CD4-positive, alpha-beta T cell treated with Interleukin-4 for 1 hour (primary cell): ENCODE results near the gene TLR10.
"Not testable (repeated sequence)": the region's sequence is repeated elsewhere in the genome, so short reads cannot be mapped to it uniquely, and the experiment has no call there.

Source experiments
- DNase-seq, 2 donors: peaks; one replicate each; pipeline ENCODE4 v3.0.0-alpha.2; 2020 to 2022

TLR10 gene

DNA sequence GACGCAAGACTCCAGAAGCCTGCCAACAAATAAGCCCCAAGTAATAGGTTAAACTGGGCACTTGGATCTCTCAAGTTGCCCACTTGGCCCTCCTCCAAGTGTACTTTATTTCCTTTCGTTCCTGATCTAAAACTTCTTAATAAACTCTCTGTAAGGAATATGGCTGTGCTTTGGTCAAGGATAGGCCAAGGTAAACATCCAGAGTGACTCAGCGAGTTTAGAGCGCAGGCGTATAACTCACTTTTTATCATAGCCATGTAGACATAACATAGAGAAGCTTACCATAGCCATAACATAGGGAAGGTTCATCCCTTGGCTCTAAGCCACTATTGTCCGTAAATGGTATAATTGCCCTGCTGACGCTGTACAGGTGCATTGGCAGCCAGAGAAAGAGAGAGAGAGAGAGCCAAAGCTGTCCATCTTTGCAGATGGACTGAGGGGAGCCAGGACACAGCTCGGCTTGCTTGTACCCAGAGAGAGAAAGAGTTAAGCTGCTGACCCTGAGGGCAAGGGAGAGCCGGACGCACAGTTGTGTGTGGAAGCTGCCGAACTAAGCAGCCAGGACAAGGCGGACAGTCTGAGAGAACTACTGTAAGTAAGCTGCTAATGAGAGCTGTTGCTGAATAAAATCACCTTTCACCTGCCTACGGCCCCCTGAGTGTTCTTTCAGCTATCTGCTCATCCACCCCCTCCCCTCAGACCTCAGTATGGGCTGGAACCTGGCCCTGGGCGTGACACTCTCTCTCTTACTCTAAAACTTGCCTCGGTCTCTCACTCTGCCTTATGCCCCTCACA lies 20.0 kb upstream of the TLR10 start:
- DNase-seq = no peak

DNA sequence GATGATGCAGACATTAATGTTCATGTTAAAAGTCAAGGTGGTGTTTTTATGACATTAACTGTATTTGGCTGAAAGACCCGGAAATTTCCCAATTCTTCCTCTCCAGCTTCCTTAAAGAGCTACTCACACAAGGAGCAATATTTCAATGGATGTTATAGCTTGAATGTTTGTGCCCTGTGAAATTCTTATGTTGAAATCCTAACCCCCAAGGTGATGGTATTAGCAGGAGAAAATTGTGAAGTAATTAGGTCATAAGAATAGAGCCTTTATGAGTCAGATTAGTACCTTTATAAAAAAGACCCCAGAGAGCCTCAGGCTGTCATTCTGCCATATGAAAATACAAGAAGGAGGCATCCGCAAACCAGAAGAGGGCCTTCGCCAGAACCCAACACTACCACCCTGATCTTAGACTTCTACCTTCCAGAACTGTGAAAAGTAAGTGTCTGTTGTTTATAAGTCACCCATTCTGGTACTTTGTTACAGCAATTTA lies 18.2 kb upstream of the TLR10 start:
- no peak for DNase-seq

DNA sequence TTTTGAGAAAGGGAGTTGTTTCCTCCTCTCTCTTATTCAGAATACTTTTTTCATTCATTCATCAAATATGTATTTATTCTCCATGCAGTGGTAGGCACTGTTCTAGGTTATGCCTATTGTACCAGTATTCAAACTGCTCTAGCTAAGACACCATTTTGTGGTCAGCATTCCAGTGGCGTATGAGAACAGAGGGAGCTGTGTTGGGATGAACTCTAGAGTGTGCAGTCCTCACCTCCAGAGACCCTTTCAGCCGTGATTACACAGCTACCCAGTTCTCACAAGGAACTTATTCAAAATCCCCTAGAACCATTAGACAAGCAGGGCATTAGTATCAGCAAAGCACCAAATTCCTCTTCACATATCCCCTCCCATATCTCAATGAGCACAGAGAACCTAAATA lies 17.6 kb upstream of the TLR10 start:
- no peak for DNase-seq

DNA sequence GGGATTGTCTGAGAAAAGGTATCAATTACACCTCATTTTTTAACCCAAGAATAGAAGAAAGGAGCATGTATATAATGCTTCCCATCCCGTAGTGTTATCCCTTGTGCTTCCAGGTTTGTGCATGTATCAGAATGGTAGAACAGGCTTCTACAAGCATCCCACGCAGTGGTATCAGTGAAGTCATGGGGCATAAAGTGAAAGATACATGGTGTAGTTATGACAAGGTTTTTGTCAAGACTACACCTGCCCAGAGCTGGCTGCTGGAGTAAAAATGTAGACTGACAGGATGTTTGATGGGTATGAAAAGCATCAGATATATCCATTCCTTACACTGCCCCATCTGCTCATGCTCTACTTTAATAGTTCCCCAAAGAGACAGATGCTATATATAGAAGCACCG lies 12.3 kb upstream of the TLR10 start:
- DNase-seq = no peak

DNA sequence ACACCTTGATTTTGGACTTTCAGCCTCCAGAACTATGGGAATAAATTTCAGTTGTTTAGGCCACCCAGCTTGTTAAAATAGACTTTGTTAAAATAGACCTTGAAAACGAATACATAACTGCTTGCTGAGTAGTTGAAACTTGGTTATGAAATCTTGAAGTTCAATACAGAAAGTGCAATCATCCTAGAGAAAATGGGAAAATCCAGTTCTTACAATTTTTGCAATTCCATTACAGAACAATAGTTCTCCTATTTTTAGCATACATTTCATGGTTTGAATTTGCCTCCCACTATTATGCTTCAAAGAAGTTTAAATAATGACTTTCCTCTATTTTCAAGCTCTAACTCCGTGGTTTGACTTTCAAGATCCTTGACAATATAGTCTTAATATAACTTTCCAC lies 11.3 kb upstream of the TLR10 start:
- DNase-seq = no peak

DNA sequence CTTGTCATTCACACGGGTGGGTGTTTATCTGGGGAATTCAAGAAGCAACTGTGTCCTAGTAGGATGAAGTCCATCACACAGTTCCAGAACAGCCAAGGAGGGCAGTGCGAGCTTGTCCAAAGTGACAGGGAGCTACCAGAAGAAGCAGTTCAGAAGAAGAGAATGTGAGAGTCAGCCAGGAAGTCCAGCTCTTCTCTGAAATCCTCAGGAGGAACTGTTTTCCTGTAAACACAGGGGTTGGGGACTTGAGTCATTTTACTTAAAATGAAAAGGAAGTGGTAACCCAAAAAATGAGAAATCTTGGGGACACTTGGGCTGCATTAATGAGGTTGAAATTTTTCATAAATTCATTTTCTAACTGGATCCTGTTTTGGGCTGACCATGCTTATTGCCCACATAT lies 8.2 kb upstream of the TLR10 start:
- no peak for DNase-seq

DNA sequence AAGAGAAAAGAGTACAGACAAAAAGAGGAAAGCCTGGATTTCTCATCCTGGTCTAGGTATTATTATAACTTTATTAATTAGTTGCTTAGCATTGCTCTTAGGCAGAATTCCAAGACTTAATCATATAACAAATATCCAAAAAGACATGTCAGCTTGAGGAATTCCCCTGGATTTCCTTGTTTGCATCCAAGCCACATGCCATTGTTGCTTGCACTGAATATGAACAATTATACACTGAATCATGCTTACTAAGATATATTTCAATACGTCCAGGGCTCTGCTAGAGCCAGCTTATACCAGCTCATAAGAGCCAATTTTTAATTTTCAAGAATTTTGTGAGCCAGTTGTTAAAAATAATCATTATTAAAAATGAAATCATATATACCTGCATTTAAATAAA lies 5.5 kb upstream of the TLR10 start:
- DNase-seq = no peak

DNA sequence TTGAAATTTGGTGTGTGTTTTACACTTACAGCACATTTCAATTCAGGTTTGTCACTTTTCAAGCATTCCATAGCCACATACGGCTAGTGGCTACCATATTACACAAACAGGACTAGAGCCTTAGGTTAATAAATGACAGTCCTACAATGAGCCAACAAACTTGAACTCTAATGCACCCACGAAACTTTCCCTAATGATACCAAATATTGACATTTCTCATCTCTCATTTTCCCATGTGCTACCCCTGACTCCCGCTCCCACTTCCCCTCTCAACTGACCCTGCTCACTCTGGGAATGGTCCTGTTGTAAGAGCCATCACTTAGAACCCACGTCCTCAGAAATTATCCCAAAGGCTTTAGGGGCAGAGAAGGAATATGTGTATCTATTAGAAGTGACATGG lies 4.9 kb upstream of the TLR10 start:
- DNase-seq = no peak

DNA sequence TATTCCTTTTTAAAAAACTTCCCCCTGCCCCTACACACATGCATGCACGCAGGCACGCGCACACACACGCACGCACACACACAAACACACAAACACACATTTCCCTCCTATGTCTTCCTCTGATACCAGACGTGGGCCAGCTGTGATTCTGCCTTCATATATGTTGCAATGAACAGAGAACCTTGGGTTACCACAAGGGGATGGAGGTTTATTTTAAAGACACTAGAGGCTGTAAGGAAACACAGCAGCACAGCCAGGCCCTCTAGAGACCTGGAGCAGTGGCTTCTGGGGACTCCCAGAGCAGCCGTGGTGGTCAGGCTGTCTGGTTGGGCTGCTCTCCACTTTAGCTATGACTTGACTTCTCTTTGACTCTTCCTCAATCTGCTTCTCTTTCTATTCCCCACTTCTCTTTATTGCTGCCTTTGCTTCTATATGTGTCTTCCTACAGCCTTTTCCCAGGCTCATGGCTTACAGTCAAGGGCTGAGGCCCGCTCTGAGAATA lies 3.2 kb upstream of the TLR10 start:
- peak in 1 of 2 donors; percentile 45 for DNase-seq

DNA sequence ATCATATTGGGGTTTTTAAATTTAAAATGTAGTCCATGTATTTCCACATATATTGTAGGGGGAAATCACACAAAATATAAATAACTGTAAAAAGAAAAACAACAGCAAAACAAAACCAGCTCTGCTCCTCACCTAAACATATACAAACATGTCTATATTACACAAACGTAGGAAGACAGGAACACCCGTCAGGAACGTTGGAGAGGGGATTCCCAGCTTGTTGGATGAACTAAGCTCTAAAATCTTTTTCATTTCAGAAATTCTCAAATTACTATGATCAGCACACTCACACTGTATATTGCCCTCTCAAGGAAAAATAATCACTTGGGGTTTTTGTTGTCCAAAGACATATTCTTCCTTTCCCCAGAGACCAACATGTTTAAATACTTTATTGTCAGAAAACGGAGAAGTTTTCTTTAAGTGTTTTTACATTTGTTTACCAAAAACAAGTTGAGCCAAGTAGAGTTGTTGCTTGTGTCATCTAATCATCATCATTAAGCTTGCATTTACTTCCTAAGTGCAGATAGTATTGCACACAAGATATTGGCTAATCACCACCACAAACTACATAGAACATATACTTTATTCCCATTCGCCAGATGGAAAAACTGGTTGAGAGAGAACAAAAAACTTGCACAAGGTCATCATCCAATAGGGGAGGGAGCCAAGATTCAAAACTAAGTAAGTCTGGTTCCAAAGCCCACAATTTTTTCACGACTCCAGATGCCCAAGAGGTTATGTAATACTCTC lies 2.4 kb upstream of the TLR10 start:
- DNase-seq = no peak

DNA sequence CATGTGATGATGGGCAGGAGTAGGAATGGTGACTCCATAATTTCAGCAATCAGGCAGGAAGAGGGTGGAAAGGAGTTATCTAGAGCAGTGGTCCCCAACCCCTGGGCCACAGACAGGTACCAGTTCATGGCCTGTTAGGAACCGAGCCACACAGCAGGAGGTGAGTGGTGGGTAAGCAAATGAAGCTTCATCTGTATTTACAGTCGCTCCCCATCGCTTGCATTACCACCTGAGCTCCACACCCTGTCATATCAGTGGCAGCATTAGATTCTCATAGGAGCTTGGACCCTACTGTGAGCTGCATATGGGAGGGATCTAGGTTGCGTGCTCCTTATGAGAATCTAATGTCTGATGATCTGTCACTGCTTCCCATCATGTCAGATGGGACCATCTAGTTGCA lies 1.4 kb upstream of the TLR10 start:
- no peak for DNase-seq

DNA sequence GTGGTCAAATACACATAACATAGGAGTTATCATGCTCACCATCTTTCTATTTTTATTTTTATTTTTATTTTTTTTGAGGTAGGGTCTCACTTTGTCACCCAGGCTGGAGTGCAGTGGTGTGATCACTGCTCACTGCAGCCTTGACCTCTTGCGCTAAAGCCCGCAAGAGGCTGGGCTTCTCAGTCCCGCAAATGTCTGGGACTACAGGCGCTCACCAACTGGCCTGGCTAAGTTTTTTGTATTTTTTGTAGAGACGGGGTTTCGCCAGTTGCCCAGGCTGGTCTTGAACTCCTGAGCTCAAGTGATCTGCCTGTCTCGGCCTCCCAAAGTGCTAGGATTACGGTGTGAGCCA lies 295 bp upstream of the TLR10 start:
- DNase-seq = no peak

DNA sequence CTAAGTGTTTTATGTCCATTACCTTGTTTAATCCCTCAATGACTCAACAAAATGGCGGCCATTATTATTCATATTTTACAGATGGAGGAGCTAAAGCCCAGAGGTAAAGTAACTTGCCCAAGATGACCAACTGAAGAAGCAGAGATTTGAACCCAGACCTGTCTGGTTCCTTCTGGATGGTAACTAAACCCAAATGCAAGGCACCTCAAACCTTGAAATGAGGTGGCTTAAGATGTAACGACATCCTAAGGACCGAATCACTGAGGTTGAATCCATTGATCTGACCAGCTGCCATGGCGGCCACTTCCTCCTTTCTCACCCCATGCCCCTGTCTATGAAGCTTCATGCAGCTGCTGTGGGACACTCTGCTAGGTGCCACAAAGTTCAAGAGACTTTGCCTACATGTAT lies 932 bp downstream of the TLR10 start:
- no peak for DNase-seq

DNA sequence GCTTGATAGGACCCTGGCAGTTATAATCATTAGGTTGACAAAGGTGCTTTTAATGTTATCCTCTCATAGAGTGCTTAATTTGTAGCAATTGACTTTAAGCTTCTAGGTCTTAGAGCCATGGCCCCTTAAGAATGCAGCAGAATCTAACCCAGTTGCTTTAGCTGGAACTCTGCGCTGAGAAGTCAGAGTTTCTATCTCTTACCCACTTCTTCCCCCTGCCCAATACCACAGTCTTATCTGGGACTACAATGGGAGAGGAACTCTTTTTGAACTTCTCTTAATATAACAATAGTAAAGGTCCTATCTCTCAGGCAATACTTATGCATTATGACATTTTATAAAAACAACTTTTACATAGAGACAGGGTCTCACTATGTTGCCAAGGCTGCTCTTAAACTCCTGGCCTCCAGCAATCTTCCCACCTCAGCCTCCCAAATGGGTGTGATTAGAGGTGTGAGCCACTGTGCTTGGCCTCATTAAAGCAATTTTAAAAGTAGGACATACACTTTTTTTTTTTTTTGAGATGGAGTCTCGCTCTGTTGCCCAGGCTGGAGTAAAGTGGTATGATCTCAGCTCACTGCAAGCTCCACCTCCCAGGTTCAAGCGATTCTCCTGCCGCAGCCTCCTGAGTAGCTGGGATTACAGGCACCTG lies 1.8 kb downstream of the TLR10 start:
- peak in 1 of 2 donors; percentile 28 for DNase-seq

DNA sequence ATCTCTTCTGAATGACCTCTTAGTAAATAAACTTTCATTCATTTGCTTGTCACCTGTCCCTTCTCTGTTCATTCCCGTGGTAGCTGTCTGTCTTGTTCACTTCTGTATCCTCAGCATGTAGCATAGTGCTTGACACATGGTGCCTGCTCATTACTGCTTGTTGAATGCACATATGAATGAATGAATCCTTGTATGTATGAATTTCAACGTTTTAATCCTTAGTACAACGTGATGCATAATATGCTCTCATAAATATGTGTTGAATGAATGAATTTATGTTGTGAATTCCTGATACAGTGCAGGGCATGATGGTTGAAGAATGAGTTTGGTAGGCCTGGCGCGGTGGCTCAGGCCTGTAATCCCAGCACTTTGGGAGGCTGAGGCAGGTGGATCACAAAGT lies 3.0 kb downstream of the TLR10 start:
- DNase-seq = no peak

DNA sequence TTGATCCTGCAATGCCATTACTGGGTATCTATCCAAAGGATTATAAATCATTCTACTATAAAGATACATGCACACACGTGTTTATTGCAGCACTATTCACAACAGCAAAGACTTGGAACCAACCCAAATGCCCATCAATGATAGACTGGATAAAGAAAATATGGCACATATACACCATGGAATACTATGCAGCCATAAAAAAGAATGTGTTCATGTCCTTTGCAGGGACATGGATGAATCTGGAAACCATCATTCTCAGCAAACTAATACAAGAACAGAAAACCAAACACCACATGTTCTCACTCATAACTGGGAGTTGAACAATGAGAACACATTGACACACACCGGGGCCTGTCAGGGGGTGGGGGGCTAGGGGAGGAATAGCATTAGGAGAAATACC lies 4.9 kb downstream of the TLR10 start:
- DNase-seq = not testable (repeated sequence)

DNA sequence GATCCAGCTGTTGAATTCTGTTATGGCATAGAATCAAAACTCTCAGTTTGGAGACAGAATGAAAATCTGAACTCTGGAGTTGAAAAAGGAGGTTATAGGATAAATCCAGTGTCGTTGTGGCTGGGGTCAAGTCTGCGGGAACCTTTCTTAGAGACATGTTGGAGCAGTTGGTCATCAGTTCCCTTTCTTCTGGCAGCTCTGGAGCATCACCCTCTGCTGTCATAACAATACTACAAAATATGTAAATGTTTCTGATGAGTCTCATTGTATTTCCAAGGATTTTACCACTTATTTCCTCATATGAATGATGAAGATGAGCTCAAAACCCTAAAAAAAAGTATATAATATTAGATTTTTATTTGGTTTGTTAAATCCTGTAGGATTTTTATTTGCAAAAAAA lies 7.5 kb downstream of the TLR10 start:
- no peak for DNase-seq

DNA sequence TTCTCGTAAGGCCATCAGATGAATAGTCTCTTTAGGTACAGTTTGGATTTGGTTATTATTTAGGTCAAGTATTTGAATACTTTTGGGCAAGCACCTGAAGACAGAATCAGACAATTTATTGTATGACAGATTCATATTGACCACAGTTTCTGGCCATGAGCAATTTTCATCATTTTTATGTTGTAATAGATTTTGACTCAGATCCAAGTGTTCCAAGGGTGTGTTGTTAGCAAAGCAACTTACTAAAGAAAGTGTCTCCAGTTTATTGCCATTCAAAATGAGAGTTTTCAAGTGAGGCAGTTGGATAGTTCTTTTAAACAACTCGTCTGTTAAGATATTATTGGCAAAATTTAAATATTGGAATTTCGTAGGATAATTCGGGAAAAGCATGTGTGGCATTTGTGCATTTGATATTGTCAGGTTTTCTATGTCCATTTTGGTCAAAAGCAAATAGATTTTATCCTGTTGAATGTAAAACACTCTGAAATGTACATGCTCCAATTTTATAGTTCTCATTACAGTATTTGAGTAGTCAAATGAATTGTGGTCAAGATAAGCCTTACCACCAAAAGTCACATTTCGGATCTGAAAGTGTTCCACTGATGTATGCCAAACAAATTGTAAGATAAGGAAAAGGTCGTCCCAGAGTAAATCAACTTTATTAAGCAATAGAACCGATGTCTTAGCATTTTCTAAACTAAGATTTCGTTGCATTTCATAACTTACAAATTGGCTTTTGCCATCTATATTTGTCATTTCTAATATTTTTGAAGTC lies 8.4 kb downstream of the TLR10 start:
- DNase-seq = no peak

DNA sequence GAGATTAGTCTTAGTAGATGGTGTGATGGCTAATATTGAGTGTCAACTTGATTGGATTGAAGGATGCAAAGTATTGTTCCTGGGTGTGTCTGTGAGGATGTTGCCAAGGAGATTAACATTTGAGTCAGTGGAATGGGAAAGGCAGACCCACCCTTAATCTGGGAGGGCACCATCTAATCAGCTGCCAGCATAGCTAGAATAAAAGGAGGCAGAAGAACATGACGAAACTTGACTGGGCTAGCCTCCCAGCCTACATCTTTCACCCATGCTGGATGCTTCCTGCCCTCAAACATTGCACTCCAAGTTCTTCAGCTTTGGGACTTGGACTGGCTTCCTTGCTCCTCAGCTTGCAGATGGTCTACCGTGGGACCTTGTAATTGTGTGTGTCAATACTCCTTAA lies 12.5 kb downstream of the TLR10 start:
- not testable (repeated sequence) for DNase-seq

DNA sequence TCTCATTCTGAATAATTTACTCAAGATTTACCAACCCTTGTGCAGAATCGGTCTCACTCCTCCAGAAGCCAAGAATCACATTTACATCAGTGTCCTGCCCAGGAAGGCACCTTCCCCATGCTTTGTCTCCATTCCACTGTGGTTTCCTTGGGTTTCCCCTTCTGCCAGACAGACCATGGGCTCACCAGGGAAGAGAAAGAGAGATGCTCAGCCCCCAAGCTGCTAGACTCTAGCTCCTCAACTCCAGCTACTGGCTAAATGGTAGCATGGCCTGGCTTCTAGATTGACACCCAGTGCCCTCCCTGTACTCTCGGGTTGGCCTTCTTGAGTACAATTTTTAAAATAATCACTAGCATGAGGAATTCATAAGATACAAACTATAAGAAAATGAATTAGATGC lies 12.9 kb downstream of the TLR10 start:
- no peak for DNase-seq

DNA sequence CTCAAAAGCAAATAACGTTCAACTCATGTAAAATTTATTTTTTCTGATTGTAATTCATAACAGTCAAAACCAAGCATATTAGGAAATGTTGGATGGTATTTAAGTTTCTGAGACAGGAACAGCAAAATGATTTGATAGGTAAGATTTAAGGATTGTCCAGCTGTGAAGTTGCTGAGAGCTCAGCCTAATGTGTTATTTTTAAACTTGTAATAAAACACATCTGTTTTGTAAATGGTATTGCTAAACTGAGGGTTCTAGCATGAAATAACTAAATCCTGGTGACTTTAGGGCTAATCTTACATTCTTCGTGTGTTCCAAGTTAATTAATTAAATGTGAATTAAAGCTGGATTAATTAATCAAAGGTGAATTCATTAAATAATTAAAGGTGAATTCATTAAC lies 13.3 kb downstream of the TLR10 start:
- no peak for DNase-seq

DNA sequence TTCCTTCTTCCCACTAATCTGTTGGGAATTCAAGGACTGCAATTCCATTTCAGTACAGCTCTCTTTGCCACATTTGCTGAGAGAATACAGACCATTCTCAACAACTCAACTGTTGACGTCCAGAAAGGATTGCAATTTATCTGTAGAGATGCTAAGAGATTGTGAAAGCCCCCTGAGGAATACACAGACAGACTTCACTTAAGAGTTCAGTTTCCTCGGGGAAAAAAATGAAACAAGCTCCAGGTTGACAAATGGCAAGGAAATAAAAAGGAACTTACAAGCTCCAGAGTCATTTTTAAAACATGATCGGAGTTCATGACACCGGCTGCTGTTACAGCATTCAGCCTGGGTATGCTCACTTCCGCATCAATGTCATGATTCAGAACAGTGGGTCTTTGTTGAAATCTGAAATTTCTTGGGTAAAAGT lies 13.8 kb downstream of the TLR10 start:
- DNase-seq = no peak

DNA sequence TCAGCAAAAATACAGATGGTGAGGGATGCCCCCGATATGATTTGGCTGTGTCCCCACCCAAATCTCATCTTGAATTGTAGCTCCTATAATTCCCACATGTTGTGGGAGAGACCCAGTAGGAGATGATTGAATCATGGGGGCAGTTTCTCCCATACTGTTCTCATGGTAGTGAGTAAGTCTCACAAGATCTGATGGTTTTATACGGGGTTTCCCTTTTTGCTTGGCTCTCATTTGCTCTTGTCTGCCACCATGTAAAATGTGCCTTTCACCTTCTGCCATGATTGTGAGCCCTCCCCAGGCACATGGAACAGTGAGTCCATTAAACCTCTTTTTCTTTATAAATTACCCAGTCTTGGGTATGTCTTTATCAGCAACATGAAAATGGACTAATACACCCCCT lies 15.8 kb downstream of the TLR10 start:
- DNase-seq = not testable (repeated sequence)
